Transverse colon (tissue), 3 donors: ENCODE measurements around the gene GMCL1.

Experiments
- CTCF ChIP-seq, 5 experiments: fragments of 200-600 bp in 3 of 5; fragments of 450-650 bp in 2 of 5; sonication (generic) in 3 of 5; IDR thresholded peaks; 1 replicate in 2 of 5; 2 replicates in 3 of 5; pipeline ENCODE4 v1.5.1; 2016 to 2017; ENCODE audit warnings: antibody characterized with exemption in 5 of 5, inconsistent platforms in 3 of 5, mild to moderate bottlenecking in 2 of 5, moderate library complexity in 1 of 5
- POLR2A ChIP-seq: fragments of 450-650 bp; IDR thresholded peaks from one replicate; pipeline ENCODE4 v1.6.1; 2016; ENCODE audit warnings: antibody characterized with exemption, mild to moderate bottlenecking, moderate library complexity

- TF ChIP-seq CTCF (IDR thresholded peaks at IDR 0.05) (no peak), POLR2A (no peak)
Observed at GRCh38 chr2:69801745-69802290, 27.6 kb upstream of the GMCL1 start.
